ENCODE measurements around the gene TFEB.

DNA sequence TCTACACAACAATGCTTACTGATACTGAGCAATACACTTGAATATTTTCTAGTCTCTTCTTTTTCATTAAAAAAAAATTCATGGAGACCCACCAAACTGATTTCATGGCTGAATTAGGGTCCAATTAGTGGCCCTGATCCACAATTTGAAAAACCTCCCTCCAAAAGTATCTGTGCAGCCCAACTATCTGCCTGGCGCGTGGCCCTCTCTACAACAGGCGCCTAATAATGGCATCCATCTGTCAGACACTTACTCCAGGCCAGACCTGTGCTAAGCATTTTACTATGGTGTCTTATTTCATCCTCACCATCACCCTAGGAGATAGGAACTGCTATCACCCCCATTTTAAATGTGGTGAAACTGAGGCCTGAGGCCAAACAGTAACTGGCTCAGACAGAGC lies 14.0 kb downstream of the TFEB start:
- TF ChIP-seq, protein P1, sequence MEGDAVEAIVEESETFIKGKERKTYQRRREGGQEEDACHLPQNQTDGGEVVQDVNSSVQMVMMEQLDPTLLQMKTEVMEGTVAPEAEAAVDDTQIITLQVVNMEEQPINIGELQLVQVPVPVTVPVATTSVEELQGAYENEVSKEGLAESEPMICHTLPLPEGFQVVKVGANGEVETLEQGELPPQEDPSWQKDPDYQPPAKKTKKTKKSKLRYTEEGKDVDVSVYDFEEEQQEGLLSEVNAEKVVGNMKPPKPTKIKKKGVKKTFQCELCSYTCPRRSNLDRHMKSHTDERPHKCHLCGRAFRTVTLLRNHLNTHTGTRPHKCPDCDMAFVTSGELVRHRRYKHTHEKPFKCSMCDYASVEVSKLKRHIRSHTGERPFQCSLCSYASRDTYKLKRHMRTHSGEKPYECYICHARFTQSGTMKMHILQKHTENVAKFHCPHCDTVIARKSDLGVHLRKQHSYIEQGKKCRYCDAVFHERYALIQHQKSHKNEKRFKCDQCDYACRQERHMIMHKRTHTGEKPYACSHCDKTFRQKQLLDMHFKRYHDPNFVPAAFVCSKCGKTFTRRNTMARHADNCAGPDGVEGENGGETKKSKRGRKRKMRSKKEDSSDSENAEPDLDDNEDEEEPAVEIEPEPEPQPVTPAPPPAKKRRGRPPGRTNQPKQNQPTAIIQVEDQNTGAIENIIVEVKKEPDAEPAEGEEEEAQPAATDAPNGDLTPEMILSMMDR (conservative IDR thresholded peaks at IDR 0.05) = no peak
- no peak for TF ChIP-seq EZH2 (IDR thresholded peaks at IDR 0.05; ENCODE audit: low read depth)
